G401 (cell line): ENCODE measurements around the gene FAM107B. TPM values are rescaled to one million over a fixed set of nuclear protein-coding genes. Genes with fewer than 3 reads are reported as not detected.
A peak's percentile ranks its signal among the peaks of the same experiment; 100 is the strongest.
"Not testable (repeated sequence)": the region's sequence is repeated elsewhere in the genome, so short reads cannot be mapped to it uniquely, and the experiment has no call there.

Experiments
- DNase-seq: peaks from one replicate; pipeline ENCODE4 v3.0.0-alpha.2; 2015; ENCODE audit warnings: low spot score
- in situ Hi-C: cut with HindIII; loops from 2 replicates; pipeline ENCODE4 v1.10.0; 2016; ENCODE audit warnings: low sequenced_read_pairs, mixed read lengths
- total RNA-seq: library from RNA; depleted of rRNA; stranded (reverse); fragments of >200 nt; shearing (Covaris generic); gene quantifications from 2 replicates; pipeline ENCODE4 v1.2.3, GENCODE V29; 2014

Gene FAM107B
- total RNA-seq, 1 experiment from 2014 or later = 44.6 TPM

- in situ Hi-C loops = no loop called here
- no peak for DNase-seq
Observed at GRCh38 chr10:14652816-14653215, 121.9 kb downstream of the FAM107B start.

GRCh38 chr10:14652067-14652466 lies 122.6 kb downstream of the FAM107B start:
- no peak for DNase-seq
- in situ Hi-C loops = no loop called here

DNA sequence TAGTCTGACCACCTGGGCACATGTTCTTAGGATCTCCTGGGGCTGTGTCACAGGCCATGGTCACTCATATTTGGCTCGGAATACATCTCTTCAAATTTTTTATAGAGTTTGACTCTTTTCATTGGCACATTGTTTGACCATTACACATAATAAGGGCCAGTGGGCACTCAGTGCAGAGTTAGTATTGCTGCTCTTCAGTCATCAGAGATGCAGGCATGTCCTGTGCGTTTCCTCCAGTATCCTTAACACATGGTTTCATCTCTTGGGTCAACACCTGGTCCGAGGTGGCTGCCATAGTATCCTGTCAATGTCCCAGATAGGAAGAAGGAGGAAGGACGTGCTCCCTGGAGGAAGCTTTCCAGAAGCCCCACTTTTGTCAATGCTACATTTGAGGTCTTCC lies 125.0 kb downstream of the FAM107B start:
- DNase-seq = no peak
- in situ Hi-C loops = no loop called here

DNA sequence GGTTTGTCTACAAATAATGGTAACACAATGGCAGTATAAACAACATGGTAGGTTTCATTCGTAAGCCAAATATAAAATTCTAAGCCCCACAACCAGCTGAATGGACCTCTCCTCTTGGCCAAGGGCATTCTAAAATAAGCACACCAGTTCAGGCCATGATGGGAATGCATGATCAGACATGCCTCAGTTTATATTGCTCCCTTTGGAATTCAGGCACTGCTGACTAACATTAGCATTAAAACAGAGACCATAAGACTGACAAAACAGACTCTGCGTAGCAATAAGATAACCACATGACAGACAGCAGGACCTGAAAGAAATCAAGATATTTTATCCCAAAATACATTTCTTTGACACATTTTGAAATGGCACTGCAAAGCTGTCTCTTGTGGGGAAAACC lies 125.8 kb downstream of the FAM107B start:
- in situ Hi-C loops = no loop called here
- no peak for DNase-seq

- DNase-seq = peak; percentile 47
- in situ Hi-C loops = no loop called here
Observed at GRCh38 chr10:14648005-14648765, 126.5 kb downstream of the FAM107B start.

GRCh38 chr10:14645239-14645960 lies 129.3 kb downstream of the FAM107B start:
- in situ Hi-C loops = no loop called here
- DNase-seq = no peak

DNA sequence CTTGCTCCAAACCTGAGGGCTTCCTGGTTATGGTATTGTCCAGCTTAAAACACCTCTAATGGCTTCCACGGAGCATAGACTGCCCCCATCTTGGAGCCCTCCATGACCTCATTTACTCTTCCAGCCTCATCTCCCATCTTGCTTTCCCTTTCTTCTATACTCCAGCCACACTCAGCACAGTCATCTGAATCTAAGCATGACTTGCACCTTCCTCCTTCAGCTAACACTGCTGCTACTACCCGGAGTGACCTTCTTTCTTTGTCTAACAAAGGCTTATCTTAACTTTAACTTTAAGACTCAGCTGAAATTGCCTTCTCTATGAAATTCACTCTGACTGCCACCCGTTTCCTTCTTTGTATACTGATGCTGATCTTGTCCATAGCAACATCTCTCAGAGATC lies 135.1 kb downstream of the FAM107B start:
- DNase-seq = no peak
- in situ Hi-C loops = no loop called here

DNA sequence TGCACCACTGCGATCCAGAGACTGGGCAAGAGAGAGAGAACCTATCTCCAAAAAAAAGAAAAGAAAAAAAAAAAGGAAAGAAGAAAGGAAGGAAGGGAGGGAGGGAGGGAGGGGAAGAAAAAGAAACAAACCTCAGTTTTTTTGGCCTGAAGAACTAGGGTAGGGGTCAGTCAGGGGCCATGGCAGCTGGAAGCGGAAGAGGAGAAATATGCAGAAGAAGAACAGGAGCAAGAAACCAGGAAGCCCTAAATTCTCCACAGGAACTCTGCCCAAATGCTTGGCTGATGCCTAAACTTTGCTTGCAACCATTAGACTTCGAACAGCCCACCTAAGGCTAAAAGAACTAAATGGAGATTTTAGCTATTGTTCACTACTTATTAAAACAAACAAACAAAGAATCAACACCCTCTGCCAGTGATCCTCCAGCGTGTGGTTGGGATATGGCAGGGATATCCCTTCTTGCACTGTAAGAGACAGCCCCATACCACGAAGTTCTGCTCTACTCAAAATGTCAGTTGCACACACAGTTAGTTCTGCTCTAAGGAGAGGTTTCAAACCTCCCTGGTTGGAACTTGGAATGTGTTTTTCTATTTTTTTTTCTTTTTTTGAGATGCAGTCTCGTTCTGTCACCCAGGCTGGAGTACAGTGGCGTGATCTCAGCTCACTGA lies 139.5 kb downstream of the FAM107B start:
- DNase-seq = no peak
- in situ Hi-C loops = no loop called here

DNA sequence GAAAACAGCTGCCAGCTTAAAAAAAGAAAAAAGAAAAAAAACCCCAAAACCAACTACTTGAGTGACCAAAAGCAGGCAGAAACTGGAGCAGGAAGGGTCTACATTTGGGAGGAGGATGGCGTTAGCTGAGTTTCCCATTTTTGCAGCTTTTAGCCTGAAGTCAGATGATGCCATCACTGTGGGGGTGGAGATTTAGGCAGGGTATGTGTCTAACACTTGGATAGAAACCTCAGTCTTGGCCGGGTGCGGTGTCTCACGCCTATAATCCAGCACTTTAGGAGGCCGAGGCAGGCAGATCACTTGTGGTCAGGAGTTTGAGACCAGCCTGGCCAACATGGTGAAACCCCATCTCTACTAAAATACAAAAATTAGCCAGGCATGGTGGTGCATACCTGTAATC lies 140.1 kb downstream of the FAM107B start:
- DNase-seq, in situ Hi-C loops: not testable (repeated sequence)

DNA sequence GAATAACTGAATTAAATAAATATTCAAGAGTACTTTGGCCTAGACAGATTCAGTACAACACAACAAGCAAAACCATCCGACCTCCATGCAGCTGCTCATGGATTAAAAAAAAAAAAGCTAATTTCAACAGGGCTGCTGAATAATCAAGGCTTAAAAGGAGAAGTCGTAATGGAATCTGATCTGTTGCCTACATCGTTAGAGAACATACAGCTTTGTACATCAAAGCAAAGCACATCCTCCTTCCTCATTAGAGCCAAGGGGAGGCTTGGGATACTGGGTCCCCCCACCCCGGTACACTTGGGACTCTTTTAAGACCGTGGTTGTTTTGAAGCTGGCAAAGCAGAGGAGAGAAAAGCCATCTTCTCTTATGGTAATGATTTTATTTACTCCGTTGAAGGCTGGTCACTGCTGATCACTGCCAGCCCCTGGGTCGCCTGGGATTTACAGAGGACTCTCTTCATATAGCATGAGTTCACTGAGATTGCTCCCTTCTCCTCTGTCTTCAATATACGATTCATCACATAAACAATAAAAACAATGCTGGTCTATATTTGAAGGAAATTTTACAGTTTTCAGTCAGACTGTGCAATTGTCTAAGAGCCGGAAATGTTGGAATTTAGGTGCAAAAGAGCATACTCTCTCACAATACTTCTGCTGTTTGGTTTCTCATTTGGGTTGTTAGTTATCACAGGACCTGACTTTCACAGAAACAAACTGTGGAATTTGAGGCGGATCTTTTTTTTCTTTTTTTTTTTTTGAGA lies 148.8 kb downstream of the FAM107B start:
- DNase-seq = no peak
- in situ Hi-C loops = no loop called here

DNA sequence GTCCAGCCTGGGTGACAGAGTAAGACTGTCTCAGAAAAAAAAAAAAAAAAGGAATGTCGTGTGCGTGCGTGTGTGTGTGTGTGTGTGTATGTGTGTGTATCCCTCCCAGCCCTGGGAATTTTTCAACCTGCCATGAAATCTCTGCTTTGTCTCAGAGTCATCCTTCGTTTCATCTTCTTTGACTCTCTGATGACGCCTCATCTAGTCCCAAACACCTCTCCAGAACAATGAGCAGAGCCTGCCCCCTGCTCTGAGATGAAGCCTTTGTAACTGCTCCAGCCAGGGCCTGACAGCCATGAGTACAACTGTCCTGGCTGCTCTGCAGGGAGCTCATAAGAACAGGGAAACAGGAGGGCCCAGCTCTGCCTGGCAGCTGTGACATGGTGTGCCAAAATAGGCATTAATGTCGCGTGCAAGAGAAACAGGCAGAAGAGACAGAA lies 149.5 kb downstream of the FAM107B start:
- in situ Hi-C loops = no loop called here

GRCh38 chr10:14624600-14624999 lies 150.1 kb downstream of the FAM107B start:
- in situ Hi-C loops = no loop called here
- no peak for DNase-seq

More for the DNA sequence above, 149.5 kb downstream of the FAM107B start:
- DNase-seq = peak; percentile 41

GRCh38 chr10:14623931-14624330 lies 150.8 kb downstream of the FAM107B start:
- in situ Hi-C loops = no loop called here
- DNase-seq = no peak

DNA sequence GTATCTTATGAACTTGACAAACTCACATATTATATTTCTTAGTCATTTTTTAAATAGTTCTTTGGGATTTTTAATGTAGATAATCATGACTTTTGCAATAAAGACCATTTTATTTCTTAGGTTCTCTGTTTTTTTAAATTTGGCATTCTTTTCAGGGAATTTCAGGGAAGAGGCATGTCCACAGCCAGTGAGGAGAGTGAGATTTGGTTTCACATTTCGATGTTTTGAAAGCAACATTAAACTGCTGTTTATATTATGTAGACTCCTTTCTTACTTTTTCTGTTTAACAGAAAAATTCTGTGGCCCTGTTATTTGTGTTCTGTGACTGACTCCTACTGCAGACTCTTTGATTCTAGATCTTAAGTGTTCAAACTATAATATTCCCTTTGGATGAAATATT lies 153.7 kb downstream of the FAM107B start:
- in situ Hi-C loops = no loop called here
- DNase-seq = no peak

GRCh38 chr10:14618674-14619073 lies 156.0 kb downstream of the FAM107B start:
- DNase-seq = no peak

GRCh38 chr10:14617852-14618251 lies 156.8 kb downstream of the FAM107B start:
- DNase-seq = no peak
- in situ Hi-C loops = no loop called here

More at GRCh38 chr10:14618674-14619073, 156.0 kb downstream of the FAM107B start:
- in situ Hi-C loops = no loop called here

DNA sequence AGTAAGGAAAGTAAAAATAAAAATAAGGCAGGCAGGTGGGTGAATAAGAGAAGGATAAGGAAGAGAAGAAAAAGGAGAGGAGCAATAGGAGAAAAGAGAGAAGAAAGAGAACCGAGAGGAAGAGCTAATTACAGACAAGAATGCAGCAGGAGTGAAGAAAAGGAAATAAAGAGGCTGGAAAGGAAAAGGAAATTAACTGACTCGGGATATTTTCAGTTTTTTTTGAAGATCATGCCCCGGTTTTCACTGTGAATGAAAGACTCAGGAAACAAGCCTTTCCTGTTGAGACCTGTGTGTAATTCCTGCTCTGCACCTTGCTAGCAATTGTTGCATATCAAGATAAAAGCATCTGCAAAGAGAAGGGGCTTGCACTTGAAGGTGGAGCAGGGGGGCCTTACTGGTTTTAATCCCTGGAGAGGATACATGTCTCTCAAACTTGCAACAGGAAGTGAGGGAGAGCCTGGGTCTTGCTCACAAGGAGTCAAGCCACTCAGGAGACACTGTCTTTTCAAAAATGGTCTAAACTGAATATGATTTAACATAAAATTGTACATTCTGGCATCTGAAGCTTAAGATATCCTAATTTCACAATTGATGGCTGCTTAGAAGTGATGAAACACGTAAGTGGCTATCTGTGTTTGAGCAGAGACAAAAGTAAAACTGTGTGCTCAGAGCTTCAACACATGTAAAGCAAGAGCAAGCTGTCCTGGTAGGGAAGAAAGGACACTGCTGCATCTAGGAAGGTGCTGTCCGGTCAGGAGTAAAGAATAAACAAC lies 157.6 kb downstream of the FAM107B start:
- no peak for DNase-seq
- in situ Hi-C loops = no loop called here

- DNase-seq = no peak
- in situ Hi-C loops = no loop called here
Observed at GRCh38 chr10:14616465-14616864, 158.2 kb downstream of the FAM107B start.

- in situ Hi-C loops = no loop called here
- no peak for DNase-seq
Observed at GRCh38 chr10:14613588-14613920, 161.1 kb downstream of the FAM107B start.
